Mucosa of descending colon (tissue), 3 donors: ENCODE data around the gene SPIRE1. TPM values are rescaled to one million over a fixed set of nuclear protein-coding genes. Genes with fewer than 3 reads are reported as not detected.

Experiments
- ATAC-seq: fragments of 200-7000 bp; cut with Tn5 transposase; one replicate; pipeline ENCODE4 v1.9.1; 2020; ENCODE audit warnings: mild to moderate bottlenecking, moderate library complexity
- DNase-seq, 3 donors: peaks; one replicate each; pipeline ENCODE4 v3.0.0-alpha.2; 2020
- H3K36me3 ChIP-seq: fragments of 200-600 bp; one replicate; pipeline ENCODE4 v1.8.0; 2021; ENCODE audit warnings: low read depth, mild to moderate bottlenecking
- H3K4me1 ChIP-seq: fragments of 200-600 bp; one replicate; pipeline ENCODE4 v1.8.0; 2021; ENCODE audit warnings: low read depth, mild to moderate bottlenecking
- H3K4me3 ChIP-seq: fragments of 200-600 bp; one replicate; pipeline ENCODE4 v1.8.0; 2021; ENCODE audit warnings: mild to moderate bottlenecking
- H3K9me3 ChIP-seq: fragments of 200-600 bp; one replicate; pipeline ENCODE4 v1.8.0; 2021; ENCODE audit warnings: mild to moderate bottlenecking
- intact Hi-C, 2 donors: fragments of 100-400 bp; cut with DNase I in 1 of 2; cut with micrococcal nuclease in 1 of 2; formaldehyde crosslinking; loops; one replicate each; pipeline versions ENCODE4 v1.11.0 to v1.11.1; 2022; cut with DNase I, micrococcal nuclease
- total RNA-seq, 3 donors: library from RNA; stranded (reverse); fragmentation: NEBNext Ultra II Directional in 2 of 3; extraction: Animal tissue kit (Norgen Biotek cat#: 25700) in 2 of 3; gene quantifications; one replicate each; pipeline versions ENCODE4 v1.2.1 to v1.2.4, GENCODE V29; 2021 to 2023
- TF ChIP-seq, protein P1 (sequence below): fragments of 200-600 bp; IDR thresholded peaks from one replicate; pipeline ENCODE4 v1.8.0; 2022; ENCODE audit warnings: antibody characterized with exemption, mild to moderate bottlenecking
- donor health status: DM: no; HTN: no; CAD: no; lungs with moderate emphysema.
- donor health status: DM: no; HTN: no; CAD: no.
- donor health status: DM: no; HTN: yes; CAD: no.

SPIRE1 gene
- total RNA-seq, 3 donors from 2014 or later, result 4.7 to 32.8 (median 5.1) TPM

DNA sequence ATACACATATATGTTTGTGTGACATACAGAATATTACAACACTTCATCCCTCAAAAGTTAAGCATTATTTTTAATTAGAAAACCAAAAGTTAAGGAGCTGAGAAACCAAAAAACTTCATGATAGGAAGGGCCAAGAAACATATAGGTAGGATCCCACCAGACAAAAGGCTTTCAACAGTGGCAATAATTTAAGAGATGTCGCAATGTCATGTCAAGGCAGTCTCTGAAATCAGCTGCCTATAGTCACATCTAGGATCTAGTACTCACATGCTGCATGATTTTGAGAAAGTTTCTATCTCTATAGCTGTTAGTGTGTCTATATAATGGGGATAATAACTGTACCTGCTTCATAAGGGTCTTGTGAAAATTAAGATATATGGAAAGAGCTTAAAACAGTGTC, 72.7 kb downstream of the SPIRE1 start:
- H3K9me3 ChIP-seq, result no peaks in the 10 kb centered on the region
- no peak for ATAC-seq
- no peak for DNase-seq
- intact Hi-C loops, result no loop called here
- H3K36me3 ChIP-seq, result no peaks in the 10 kb centered on the region
- TF ChIP-seq, protein P1, sequence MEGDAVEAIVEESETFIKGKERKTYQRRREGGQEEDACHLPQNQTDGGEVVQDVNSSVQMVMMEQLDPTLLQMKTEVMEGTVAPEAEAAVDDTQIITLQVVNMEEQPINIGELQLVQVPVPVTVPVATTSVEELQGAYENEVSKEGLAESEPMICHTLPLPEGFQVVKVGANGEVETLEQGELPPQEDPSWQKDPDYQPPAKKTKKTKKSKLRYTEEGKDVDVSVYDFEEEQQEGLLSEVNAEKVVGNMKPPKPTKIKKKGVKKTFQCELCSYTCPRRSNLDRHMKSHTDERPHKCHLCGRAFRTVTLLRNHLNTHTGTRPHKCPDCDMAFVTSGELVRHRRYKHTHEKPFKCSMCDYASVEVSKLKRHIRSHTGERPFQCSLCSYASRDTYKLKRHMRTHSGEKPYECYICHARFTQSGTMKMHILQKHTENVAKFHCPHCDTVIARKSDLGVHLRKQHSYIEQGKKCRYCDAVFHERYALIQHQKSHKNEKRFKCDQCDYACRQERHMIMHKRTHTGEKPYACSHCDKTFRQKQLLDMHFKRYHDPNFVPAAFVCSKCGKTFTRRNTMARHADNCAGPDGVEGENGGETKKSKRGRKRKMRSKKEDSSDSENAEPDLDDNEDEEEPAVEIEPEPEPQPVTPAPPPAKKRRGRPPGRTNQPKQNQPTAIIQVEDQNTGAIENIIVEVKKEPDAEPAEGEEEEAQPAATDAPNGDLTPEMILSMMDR, result no peak
- H3K4me1 ChIP-seq, result no peaks in the 10 kb centered on the region
- H3K4me3 ChIP-seq, result no peak overlapping the region

DNA sequence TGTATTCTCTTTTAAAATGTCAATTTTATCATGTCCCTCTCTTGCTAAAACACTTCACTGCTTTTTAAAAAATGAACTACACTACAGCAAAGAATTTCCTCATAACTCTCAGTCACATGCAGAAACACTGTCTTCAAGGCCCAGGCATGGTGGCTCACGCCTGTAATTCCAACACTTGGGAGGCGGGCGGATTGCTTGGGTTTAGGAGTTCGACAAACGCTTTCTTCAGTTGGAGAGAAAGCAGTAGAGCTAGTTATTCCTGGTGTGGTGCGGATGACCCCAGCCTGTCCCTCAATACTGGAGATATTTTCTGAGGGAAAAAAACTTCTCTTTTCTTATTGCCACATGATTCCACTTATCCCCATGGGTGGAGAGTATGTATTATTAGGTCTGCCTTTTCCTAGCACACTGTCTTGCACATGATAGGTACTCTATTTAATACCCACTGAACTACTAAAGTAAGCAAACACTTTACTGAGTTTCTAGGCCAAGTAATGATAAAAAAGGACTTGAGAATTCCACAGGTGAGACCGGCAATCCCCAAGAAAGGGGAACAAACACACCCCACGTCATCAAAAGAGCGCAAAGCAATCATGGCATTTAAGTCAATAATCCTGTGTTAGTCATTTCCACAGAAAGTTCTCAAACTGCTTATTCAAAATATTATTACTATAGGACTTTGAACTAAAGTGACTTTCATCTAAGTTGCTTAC, 77.1 kb downstream of the SPIRE1 start:
- Histone ChIP-seq H3K9me3 (peaks cover 5% of the 10 kb centered on the region), H3K4me3 (no peak overlapping the region), H3K36me3 (no peaks in the 10 kb centered on the region), H3K4me1 (no peaks in the 10 kb centered on the region)
- intact Hi-C loops, result no loop called here
- TF ChIP-seq, protein P1, result no peak
- no peak for ATAC-seq
- DNase-seq, result no peak

DNA sequence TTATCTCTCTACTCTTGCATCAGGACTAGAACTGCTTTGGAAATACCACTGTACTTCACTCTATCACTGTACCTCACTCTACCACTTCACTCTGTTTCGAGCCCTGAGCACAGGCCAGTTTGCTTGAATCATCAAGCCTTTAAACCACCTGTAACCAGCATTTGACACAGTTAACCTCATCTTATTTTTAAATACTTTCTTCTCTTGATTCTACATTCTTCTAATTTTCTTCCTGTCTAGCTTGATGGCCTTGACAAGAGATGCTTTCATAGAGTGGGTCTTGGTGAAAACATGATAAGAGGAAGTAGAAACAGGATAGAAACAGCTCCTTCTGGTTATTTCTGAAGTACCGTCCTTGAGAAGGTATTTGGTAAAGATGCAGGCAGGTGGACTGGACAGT, 78.1 kb downstream of the SPIRE1 start:
- intact Hi-C loops, result no loop called here
- no peaks in the 10 kb centered on the region for H3K4me1 ChIP-seq
- no peak overlapping the region for H3K4me3 ChIP-seq
- no peak for DNase-seq
- peaks cover 5% of the 10 kb centered on the region for H3K9me3 ChIP-seq
- TF ChIP-seq, protein P1, result no peak
- no peak for ATAC-seq
- no peaks in the 10 kb centered on the region for H3K36me3 ChIP-seq

DNA sequence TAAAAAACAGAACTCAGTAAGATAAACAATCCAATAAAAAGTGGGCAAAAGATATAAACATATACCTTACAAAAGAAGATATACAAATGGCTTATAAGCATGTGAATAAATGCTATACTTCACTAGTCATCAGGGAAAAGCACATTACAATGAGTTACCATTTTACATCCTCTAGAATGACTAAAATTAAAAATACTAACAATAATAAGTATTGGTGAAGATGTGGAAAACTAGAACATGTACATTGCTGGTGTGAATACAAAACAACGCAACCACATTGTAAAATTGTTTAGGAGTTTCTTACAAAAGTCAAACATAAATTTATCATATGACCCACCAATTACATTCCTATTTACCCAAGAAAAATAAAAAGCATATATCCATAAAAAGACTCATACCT, 80.1 kb downstream of the SPIRE1 start:
- H3K9me3 ChIP-seq, result peaks cover 5% of the 10 kb centered on the region
- H3K4me3 ChIP-seq, result no peak overlapping the region
- intact Hi-C loops, result no loop called here
- TF ChIP-seq, protein P1, result no peak
- H3K36me3 ChIP-seq, result no peaks in the 10 kb centered on the region
- DNase-seq, result no peak
- H3K4me1 ChIP-seq, result no peaks in the 10 kb centered on the region
- ATAC-seq, result no peak

DNA sequence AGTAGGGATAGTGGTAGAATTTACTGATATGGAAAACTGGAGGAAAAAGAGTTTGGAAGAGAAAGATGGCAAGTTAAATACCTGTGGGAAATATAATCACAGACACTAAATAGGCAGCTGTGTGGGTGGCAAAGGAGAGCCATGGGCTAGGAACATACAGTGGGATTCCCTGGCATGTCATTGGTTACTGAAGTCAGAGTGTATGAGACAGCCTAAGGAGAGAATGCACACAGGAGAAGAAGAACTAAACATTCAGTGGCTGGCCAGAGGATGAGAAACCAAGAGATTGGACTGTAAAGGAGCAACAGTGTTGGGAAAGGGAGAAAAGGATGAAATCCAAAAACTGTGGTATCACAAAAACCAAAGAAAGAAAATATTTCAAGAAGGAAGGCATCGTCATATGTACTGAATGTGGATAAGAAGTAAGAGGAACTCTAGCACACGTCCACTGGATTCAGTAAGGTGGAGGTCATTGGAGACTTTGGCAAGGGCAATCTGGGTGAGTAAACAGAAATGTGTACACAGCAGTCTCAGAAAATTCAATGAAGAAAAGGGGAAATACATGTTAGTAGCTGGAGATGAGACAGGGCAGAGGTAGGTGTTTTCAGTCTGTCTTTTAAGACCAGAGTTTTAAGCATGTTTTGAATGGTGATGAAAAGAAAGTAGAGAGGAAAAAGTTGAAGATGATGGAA, 83.3 kb downstream of the SPIRE1 start:
- TF ChIP-seq, protein P1, result no peak
- Histone ChIP-seq H3K36me3 (no peaks in the 10 kb centered on the region), H3K9me3 (peaks cover 5% of the 10 kb centered on the region), H3K4me3 (no peak overlapping the region), H3K4me1 (no peaks in the 10 kb centered on the region)
- ATAC-seq (no peak), DNase-seq (no peak)
- intact Hi-C loops, result no loop called here
